Thoracic aorta (tissue), 2 donors: Measurements from ENCODE around the gene ROR1. TPM values are rescaled to one million over a fixed set of nuclear protein-coding genes. Genes with fewer than 3 reads are reported as not detected.

Source experiments
- ATAC-seq: fragments of 150-250 bp; one replicate; pipeline ENCODE4 v1.8.0; 2017; ENCODE audit warnings: low read depth; ENCODE audit not compliant: insufficient number of reproducible peaks, low FRiP score
- DNase-seq: peaks from one replicate; pipeline ENCODE4 v3.0.0-alpha.2; 2020; ENCODE audit warnings: low spot score
- H3K27ac ChIP-seq, 2 donors: fragments of 200-600 bp; sonication (generic); 1 replicate in 1 of 2; 2 replicates in 1 of 2; pipeline ENCODE4 v1.5.1; 2016; ENCODE audit warnings: mild to moderate bottlenecking in 2 of 2, moderate library complexity in 2 of 2
- H3K27me3 ChIP-seq: fragments of 200-600 bp; sonication (generic); replicated peaks from 2 replicates; pipeline ENCODE4 v1.6.0; 2016; ENCODE audit warnings: mild to moderate bottlenecking; ENCODE audit not compliant: insufficient read depth
- H3K36me3 ChIP-seq: fragments of 200-600 bp; sonication (generic); one replicate; pipeline ENCODE4 v1.5.1; 2016
- H3K4me1 ChIP-seq, 2 donors: fragments of 200-600 bp; sonication (generic); 1 replicate in 1 of 2; 2 replicates in 1 of 2; pipeline versions ENCODE4 v1.5.1 to v1.6.0; 2016; ENCODE audit warnings: low read depth in 2 of 2, mild to moderate bottlenecking in 1 of 2; ENCODE audit not compliant: control insufficient read depth in 1 of 2
- H3K4me3 ChIP-seq: fragments of 200-600 bp; sonication (generic); 2 replicates; pipeline ENCODE4 v1.5.1; 2016; ENCODE audit warnings: mild to moderate bottlenecking
- H3K9me3 ChIP-seq: fragments of 200-600 bp; sonication (generic); 2 replicates; pipeline ENCODE4 v1.5.1; 2016
- CTCF ChIP-seq: fragments of 200-600 bp; sonication (generic); IDR thresholded peaks from one replicate; pipeline ENCODE4 v1.5.1; 2019; ENCODE audit warnings: antibody characterized with exemption
- total RNA-seq, 2 donors: library from RNA; depleted of rRNA; stranded (reverse); fragments of >200 nt; gene quantifications; one replicate each; pipeline versions ENCODE4 v1.1.0 to v1.2.3, GENCODE V29; 2016

ROR1 gene
- total RNA-seq, 2 donors from 2014 or later = 41.2 to 51.8 TPM

- Histone ChIP-seq H3K27ac (peak overlapping the region in 1 of 2 donors; percentile 25), H3K4me1 (peaks cover 0 to 49% of the 10 kb centered on the region in 2 donors)
- no peak for TF ChIP-seq CTCF
These were observed 276.8 kb downstream of the ROR1 start for GRCh38 chr1:64050601-64051000.

GRCh38 chr1:64051796-64052195 is 278.0 kb downstream of the ROR1 start:
- ATAC-seq = no peak

More at GRCh38 chr1:64050601-64051000, 276.8 kb downstream of the ROR1 start:
- ATAC-seq (no peak), DNase-seq (no peak)
- Histone ChIP-seq H3K27me3 (no peaks in the 10 kb centered on the region), H3K9me3 (no peaks in the 10 kb centered on the region), H3K36me3 (no peaks in the 10 kb centered on the region), H3K4me3 (no peak overlapping the region)

GRCh38 chr1:64052777-64053176 is 279.0 kb downstream of the ROR1 start:
- Histone ChIP-seq H3K9me3 (peaks cover 4% of the 10 kb centered on the region), H3K4me1 (peaks cover 0 to 36% of the 10 kb centered on the region in 2 donors), H3K4me3 (no peak overlapping the region), H3K36me3 (no peaks in the 10 kb centered on the region), H3K27ac (no peak overlapping the region), H3K27me3 (no peaks in the 10 kb centered on the region)
- no peak for DNase-seq
- TF ChIP-seq CTCF = no peak
- no peak for ATAC-seq

More at GRCh38 chr1:64051796-64052195, 278.0 kb downstream of the ROR1 start:
- Histone ChIP-seq H3K4me3 (no peak overlapping the region), H3K27ac (no peak overlapping the region), H3K36me3 (no peaks in the 10 kb centered on the region), H3K4me1 (peaks cover 0 to 46% of the 10 kb centered on the region in 2 donors), H3K9me3 (no peaks in the 10 kb centered on the region), H3K27me3 (no peaks in the 10 kb centered on the region)
- no peak for DNase-seq
- TF ChIP-seq CTCF = no peak

- ATAC-seq (no peak), DNase-seq (no peak)
- Histone ChIP-seq H3K9me3 (peaks cover 13% of the 10 kb centered on the region), H3K27me3 (no peaks in the 10 kb centered on the region), H3K27ac (no peak overlapping the region), H3K4me3 (no peak overlapping the region), H3K4me1 (peaks cover 0 to 20% of the 10 kb centered on the region in 2 donors), H3K36me3 (no peaks in the 10 kb centered on the region)
- TF ChIP-seq CTCF = no peak
These were observed 281.5 kb downstream of the ROR1 start for GRCh38 chr1:64055310-64055709.

- Histone ChIP-seq H3K4me1 (peaks cover 0 to 19% of the 10 kb centered on the region in 2 donors), H3K27ac (no peak overlapping the region), H3K36me3 (no peaks in the 10 kb centered on the region), H3K4me3 (no peak overlapping the region), H3K9me3 (peaks cover 13% of the 10 kb centered on the region), H3K27me3 (no peaks in the 10 kb centered on the region)
- ATAC-seq (no peak), DNase-seq (no peak)
- TF ChIP-seq CTCF = no peak
These were observed 285.7 kb downstream of the ROR1 start for GRCh38 chr1:64059556-64059955.
